Bronchial epithelial cell (primary cell): ENCODE data around the gene LCTL. TPM values are rescaled to one million over a fixed set of nuclear protein-coding genes. Genes with fewer than 3 reads are reported as not detected.

Source experiments
- DNase-seq: peaks from one replicate; pipeline ENCODE4 v3.0.0-alpha.2; 2010; ENCODE audit warnings: low read depth
- FAIRE-seq: peaks from 2 replicates; lab custom pipeline; 2011; peaks lifted over from hg19 to GRCh38; lab: Jason Lieb, UNC
- H3K27me3 ChIP-seq: 2 replicates; pipeline ENCODE4 v1.5.1; 2011; ENCODE audit warnings: low read length; ENCODE audit not compliant: control insufficient read depth, insufficient read depth
- H3K36me3 ChIP-seq: 2 replicates; pipeline ENCODE4 v1.5.1; 2011; ENCODE audit warnings: low read length; ENCODE audit not compliant: control insufficient read depth, insufficient read depth
- H3K4me3 ChIP-seq: 2 replicates; pipeline ENCODE4 v1.5.1; 2011; ENCODE audit warnings: mild to moderate bottlenecking, low read depth, low read length, control low read depth
- total RNA-seq: library from RNA; depleted of rRNA; stranded (reverse); fragments of >200 nt; gene quantifications from 2 replicates; pipeline ENCODE4 v1.2.1, GENCODE V29; 2014
- TF ChIP-seq, protein P1 (sequence below): IDR thresholded peaks from 2 replicates; pipeline ENCODE4 v1.5.1; 2011; ENCODE audit warnings: mild to moderate bottlenecking, moderate library complexity, low read length, control low read depth, inconsistent platforms; ENCODE audit not compliant: insufficient read depth, severe bottlenecking

LCTL gene
- total RNA-seq, 1 donor from 2014 or later, result 0.26 TPM

DNA sequence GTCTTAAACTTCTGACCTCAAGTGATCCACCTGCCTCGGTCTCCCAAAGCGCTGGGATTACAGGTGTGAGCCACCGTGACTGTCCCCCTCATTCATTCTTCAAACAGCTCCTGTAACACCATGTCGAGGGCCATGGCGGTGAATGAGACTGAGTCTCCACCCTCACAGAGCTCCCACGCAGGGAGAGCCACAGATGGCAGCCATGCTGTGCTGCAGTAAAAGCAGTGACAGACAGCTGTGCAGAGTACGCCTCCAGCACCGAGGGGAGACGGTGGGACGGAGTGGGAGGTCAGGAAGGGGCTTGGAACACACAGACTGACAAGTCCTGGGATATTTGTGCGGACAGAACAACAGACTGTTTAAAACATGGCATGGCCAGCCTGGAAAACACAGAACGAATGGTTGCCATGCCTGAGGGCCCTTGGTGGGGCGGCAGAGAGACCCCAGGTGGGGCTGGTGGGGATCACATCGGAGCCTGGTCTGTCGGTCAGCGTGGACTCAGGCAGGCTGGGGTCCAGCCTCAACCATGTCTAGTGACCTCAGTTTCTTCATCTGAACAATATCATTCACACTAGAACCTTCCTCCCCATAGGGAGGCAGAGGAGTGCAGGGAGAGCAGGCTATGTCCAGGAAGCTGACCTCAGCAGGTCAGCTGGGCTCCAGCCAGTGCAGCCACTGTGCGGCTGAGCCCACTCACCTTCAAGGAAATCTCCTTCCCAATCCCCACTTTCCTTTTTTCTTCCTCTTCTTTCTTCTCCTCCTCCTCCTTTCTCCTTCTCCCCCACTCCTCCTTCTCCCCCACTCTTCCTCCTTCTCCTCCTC is 20.6 kb upstream of the LCTL start:
- no peak overlapping the region for H3K4me3 ChIP-seq
- FAIRE-seq (no peak), DNase-seq (no peak)
- H3K36me3 ChIP-seq, result no peaks in the 10 kb centered on the region
- TF ChIP-seq, protein P1, sequence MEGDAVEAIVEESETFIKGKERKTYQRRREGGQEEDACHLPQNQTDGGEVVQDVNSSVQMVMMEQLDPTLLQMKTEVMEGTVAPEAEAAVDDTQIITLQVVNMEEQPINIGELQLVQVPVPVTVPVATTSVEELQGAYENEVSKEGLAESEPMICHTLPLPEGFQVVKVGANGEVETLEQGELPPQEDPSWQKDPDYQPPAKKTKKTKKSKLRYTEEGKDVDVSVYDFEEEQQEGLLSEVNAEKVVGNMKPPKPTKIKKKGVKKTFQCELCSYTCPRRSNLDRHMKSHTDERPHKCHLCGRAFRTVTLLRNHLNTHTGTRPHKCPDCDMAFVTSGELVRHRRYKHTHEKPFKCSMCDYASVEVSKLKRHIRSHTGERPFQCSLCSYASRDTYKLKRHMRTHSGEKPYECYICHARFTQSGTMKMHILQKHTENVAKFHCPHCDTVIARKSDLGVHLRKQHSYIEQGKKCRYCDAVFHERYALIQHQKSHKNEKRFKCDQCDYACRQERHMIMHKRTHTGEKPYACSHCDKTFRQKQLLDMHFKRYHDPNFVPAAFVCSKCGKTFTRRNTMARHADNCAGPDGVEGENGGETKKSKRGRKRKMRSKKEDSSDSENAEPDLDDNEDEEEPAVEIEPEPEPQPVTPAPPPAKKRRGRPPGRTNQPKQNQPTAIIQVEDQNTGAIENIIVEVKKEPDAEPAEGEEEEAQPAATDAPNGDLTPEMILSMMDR, result no peak
- H3K27me3 ChIP-seq, result peaks cover 4% of the 10 kb centered on the region

DNA sequence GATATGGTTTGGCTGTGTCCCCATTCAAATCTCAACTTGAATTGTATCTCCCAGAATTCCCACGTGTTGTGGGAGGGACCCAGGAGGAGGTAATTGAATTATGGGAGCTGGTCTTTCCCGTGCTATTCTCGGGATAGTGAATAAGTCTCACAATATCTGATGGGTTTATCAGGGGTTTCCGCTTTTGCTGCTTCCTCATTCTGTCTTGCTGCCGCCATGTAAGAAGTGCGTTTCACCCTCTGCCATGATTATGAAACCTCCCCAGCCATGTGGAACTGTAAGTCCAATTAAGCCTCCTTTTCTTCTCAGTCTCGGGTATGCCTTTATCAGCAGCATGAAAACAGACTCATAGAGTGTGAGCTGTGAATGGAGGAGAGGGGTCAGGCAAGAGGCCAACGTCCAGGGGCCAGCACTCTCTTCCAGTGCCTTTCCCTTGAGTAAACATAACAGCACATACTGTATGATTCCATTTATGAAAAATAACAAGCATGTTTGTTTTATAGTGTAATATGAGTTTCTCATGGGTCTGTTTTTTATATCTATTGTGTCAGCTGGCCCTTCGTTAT is 16.3 kb upstream of the LCTL start:
- TF ChIP-seq, protein P1, result no peak
- Histone ChIP-seq H3K36me3 (no peaks in the 10 kb centered on the region), H3K4me3 (no peak overlapping the region), H3K27me3 (peaks cover 4% of the 10 kb centered on the region)
- FAIRE-seq (no peak), DNase-seq (no peak)

DNA sequence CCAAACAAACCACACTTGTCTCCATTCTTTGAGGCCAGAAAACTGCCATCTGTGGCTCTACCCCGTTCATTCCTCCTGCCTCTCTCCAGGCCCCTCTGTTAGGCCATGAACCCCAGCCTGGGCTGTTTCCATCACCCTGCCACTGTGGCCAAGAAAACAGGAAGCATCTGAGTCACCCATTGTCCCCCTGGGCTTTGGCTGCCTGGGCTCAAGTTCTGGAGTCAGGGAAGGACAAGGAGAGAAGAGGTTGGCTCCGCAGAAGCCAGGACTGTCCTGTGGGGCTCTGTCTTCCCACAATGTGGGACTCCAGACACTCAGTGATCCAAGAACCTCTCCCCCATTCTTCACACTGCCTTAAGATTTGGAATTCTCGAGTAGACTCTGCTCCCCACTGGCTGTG is 14.8 kb upstream of the LCTL start:
- no peaks in the 10 kb centered on the region for H3K27me3 ChIP-seq
- no peak for DNase-seq
- TF ChIP-seq, protein P1, result no peak
- H3K36me3 ChIP-seq, result no peaks in the 10 kb centered on the region
- no peak for FAIRE-seq
- no peak overlapping the region for H3K4me3 ChIP-seq

DNA sequence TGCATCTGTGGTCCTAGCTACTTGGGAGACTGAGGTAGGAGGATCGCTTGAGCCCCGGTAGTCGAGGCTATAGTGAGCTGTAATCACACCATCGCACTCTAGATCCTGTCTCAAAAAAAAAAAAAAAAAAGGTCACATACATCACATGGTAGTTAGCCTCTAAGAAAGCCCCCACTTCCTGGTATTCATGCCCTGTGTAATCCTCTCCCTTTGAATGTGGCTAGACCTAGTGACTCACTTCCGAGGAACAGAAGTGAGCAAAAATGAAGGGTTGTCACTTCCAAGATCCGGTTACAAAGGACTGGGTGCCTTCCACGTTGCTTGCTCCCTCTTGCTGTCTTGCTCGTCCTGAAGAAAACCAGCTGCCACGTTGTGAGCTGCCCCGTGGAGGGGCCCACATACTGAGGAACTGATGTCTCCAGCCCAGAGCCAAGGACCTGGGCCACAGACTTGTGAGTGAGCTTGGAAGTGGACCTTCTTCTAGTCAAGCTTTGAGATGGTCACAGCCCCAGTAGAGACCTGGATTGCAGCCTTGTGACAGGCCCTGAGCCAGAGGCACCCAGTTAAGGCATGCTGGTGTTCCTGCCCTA is 12.6 kb upstream of the LCTL start:
- Histone ChIP-seq H3K27me3 (peaks cover 1% of the 10 kb centered on the region), H3K36me3 (no peaks in the 10 kb centered on the region), H3K4me3 (no peak overlapping the region)
- FAIRE-seq, result no peak
- peak; percentile 70 for DNase-seq
- TF ChIP-seq, protein P1, result no peak

DNA sequence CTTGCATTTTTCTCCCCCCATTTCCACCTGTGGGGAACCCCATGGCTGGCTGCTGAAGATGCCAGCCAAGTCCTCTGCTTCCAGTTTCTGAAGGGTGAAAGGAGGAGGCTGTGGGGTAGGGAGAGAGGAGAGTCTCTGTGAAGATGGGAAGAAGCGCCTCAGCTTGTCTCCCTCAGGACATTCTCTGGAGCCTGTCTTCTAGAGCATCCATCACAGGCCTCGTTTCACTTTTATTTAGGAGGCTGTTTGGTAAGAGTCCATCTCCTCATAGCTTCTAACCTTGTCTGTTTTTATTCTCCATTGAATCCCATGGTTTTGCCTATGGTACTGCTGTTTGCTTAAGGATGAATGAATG is 8.8 kb upstream of the LCTL start:
- DNase-seq, result no peak
- TF ChIP-seq, protein P1, result no peak
- peaks cover 1% of the 10 kb centered on the region for H3K27me3 ChIP-seq
- no peak for FAIRE-seq
- H3K4me3 ChIP-seq, result no peak overlapping the region
- no peaks in the 10 kb centered on the region for H3K36me3 ChIP-seq
